NCI-H69 (cell line): ENCODE data around the gene IMPA2.

ENCODE experiments used
- DNase-seq: peaks from one replicate; lab custom pipeline; 2025; lab: John Stamatoyannopoulos, UW

The IMPA2 gene

GRCh38 chr18:12008842-12009580 lies 27.7 kb downstream of the IMPA2 start:
- DNase-seq, result no peak

- DNase-seq, result no peak
Measured at GRCh38 chr18:12009581-12010140, 28.4 kb downstream of the IMPA2 start.

- no peak for DNase-seq
Measured at GRCh38 chr18:12010187-12010802, 29.0 kb downstream of the IMPA2 start.

- no peak for DNase-seq
Measured at GRCh38 chr18:12011199-12011956, 30.1 kb downstream of the IMPA2 start.

- DNase-seq, result no peak
Measured at GRCh38 chr18:12011957-12012549, 30.7 kb downstream of the IMPA2 start.

GRCh38 chr18:12012697-12013096 lies 31.4 kb downstream of the IMPA2 start:
- no peak for DNase-seq

GRCh38 chr18:12013186-12013916 lies 32.0 kb downstream of the IMPA2 start:
- DNase-seq, result no peak

- DNase-seq, result no peak
Measured at GRCh38 chr18:12014086-12014485, 32.8 kb downstream of the IMPA2 start.

GRCh38 chr18:12014521-12015415 lies 33.5 kb downstream of the IMPA2 start:
- DNase-seq, result no peak

- DNase-seq, result no peak
Measured at GRCh38 chr18:12015416-12016062, 34.2 kb downstream of the IMPA2 start.

DNA sequence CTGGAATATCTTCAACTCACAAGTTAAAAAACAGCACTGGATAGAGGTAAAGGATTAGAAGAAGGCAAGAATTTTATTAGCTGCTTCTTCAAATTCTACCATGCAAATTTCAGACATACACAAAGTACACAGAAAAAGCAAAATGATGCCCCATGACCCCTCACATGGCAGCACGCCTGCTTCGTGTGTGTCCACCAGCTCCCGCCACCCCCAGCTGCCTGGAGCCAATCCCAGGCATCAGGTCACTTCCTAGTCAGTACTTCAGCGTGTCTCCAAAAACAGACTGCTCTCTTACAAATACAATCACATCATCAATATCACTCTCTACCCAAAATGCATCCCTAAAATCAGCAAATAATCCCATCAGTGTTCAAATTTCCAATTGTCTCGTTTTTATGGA lies 35.8 kb downstream of the IMPA2 start:
- DNase-seq, result no peak

GRCh38 chr18:12018861-12019260 lies 37.6 kb downstream of the IMPA2 start:
- DNase-seq, result no peak

DNA sequence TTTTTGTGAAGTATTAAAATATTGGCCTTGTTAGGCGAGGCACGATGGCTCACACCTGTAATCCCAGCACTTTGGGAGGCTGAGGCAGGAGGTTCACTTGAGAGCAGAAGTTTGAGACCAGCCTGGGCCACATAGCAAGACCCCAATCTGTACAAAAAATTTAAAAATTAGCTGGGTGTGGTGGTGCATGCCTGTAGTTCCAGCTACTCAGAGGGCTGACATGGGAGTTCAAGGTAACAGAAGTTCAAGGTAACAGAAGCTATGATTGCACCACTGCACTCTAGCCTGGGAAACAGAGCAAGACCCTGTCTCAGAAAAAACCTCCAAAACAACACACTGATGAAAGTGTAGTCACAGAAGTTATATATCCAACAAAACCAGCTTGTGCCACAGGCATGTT lies 39.8 kb downstream of the IMPA2 start:
- no peak for DNase-seq

DNA sequence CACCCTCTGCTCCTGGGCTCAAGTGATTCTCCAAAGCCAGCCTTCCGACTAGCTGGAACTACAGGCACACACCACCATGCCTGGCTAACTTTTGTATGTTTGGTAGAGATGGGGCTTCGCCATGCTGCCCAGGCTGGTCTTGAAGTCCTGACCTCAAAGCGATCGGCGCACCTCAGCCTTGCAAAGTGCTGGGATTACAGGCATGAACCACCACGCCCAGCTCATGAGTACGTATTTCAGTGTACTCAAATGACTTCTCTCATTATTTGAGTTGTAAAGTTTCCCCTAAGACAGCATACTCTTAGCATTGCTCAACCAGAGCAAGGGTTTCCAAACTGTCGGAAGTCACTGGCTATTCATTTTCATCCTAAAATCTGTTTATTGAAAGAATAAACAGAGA lies 40.3 kb downstream of the IMPA2 start:
- DNase-seq, result no peak

DNA sequence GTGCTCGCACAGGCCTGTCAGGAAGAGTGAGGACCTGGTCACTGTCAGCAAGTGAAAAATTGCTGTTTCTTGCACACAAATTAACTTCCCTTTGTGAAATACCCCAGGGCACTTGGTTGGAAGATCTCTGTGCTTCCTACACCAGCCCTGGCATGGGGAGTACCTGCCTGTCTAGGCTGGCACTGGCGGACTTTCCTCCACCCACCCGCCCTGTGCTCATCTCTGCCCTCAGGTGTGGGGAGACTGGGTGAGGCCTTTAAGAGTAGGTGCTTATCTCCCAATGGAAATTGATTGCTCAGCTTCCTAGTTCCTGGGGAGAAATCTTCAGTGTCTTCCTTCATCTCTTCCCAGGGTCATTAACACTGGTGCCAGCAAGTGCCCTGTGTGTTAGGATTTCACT lies 42.1 kb downstream of the IMPA2 start:
- no peak for DNase-seq

- no peak for DNase-seq
Measured at GRCh38 chr18:12026562-12026961, 45.3 kb downstream of the IMPA2 start.

GRCh38 chr18:12027046-12027445 lies 45.7 kb downstream of the IMPA2 start:
- DNase-seq, result no peak

DNA sequence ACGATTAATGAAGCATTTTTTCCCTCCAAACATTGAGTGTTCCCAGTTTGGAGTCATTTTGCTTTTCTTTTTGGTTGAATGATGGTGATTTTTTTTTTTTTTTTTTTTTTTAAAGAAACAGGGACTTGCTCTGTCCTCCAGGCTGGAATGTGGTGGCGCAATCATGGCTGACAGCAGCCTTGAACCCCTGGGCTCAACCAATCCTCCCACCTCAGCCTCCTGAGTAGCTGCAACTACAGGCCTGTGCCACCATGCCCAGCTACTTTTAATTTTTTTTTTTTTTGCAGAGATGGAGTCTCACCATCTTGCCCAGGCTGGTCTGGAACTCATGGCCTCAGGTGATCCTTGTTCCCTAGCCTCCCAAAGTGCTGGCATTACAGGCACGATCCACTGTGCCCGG lies 46.2 kb downstream of the IMPA2 start:
- no peak for DNase-seq

- DNase-seq, result no peak
Measured at GRCh38 chr18:12028040-12028628, 46.8 kb downstream of the IMPA2 start.

GRCh38 chr18:12028674-12029073 lies 47.4 kb downstream of the IMPA2 start:
- peak; percentile 78 for DNase-seq
